GM19468 (cell line): ENCODE measurements around the gene CYP4F2.

Source experiments
- ATAC-seq: cut with Tn5 transposase; IDR thresholded peaks from one replicate; pipeline ENCODE4 v1.9.1; 2021; ENCODE audit warnings: mild to moderate bottlenecking, moderate library complexity, moderate number of reproducible peaks; ENCODE audit not compliant: unreplicated experiment; ENCODE audit errors: extremely low read depth

Gene CYP4F2

GRCh38 chr19:15828121-15828610 is 69.7 kb downstream of the CYP4F2 start:
- no peak for ATAC-seq
